RCC 7860 (cell line): ENCODE measurements around the gene CCT6A.
"Not testable (repeated sequence)": the region's sequence is repeated elsewhere in the genome, so short reads cannot be mapped to it uniquely, and the experiment has no call there.

Experiments
- DNase-seq: peaks from one replicate; pipeline ENCODE4 v3.0.0-alpha.2; 2015; ENCODE audit warnings: low spot score
- FAIRE-seq: peaks from 2 replicates; lab custom pipeline; 2012; peaks lifted over from hg19 to GRCh38; lab: Jason Lieb, UNC

CCT6A gene

DNA sequence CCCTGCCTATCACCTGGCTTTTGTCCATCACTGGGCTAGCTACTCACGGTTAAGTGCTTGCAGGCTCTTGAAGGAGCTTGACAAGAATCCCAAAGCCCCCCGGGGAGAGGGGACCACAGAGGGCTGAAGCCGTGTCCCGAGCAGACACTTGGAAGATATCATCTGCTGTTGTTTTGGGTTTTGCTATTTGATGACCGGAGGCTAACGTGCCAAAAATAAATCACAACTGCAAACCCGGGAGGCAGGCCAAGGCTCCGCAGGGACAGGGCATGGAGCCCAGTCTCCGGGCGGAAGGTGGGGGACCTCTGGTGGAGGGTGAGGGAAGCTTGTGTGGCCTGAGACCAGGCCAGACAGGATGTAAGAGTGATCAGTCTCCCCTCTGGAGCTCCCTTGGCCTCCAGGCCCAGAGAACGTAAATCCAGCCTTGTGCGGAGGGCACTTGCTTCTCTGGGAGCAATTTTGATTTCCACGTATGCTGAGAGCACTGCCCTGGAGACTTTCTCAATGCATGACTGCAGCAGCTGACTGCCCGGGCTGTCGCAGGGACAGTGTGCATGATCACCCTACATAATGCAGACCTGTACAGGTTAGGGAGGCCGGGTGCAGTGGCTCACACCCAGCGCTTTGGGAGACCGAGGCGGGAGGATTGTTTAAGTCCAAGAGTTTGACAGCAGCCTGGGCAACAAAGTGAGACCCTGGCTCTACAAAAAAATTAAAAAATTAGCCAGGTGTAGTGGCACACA lies 41.4 kb downstream of the CCT6A start, which contains the start of gene PHKG1:
TSS of gene PHKG1 (minus strand) at position 164 of the 743 bp plus-strand sequence. CDS start 4,011 bp downstream, outside the sequence.
- FAIRE-seq (no peak), DNase-seq (peak; percentile 14)

DNA sequence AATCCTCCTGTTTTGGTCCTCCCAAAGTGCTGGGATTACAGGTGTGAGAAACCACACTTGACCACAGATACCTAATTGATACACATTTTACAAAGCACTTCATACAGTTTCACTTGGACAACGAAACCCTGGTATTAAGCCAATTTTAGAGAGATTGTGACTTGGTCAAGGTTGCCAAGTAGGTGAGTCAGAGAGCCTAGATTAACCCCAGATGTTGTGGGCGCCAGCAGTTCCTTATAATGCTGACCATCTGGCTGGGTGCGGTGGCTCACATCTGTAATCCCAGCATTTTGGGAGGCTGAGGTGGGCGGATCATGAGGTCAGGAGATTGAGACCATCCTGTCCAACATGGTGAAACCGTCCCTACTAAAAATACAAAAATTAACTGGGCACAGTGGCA lies 46.1 kb downstream of the CCT6A start:
- peak; percentile 10 for DNase-seq
- no peak for FAIRE-seq

- DNase-seq, FAIRE-seq: not testable (repeated sequence)
These were observed 46.8 kb downstream of the CCT6A start for GRCh38 chr7:56098187-56099008.

GRCh38 chr7:56099653-56100052 lies 48.1 kb downstream of the CCT6A start:
- DNase-seq (no peak), FAIRE-seq (no peak)

DNA sequence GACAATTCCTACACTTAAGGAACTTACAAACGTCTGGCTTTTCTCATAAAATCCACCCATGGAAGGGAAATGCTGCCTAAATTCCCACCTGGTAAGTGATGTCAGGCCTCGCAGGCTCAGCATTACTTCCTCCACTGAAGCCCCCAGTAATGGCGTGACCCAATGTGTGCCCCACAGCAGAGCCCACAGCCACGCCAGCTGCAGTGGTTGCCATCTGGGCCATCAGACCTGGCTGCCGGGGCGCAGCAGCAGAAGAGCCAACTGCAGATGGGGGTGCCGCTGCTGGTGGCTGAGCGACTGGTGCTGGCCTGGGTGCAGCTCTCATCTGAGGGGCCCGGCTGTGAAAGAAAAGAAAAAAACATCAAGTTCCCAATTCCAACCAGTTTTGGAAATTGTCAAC lies 52.6 kb downstream of the CCT6A start:
- FAIRE-seq, DNase-seq: not testable (repeated sequence)

- DNase-seq (peak; percentile 69), FAIRE-seq (no peak)
These were observed 53.9 kb downstream of the CCT6A start for GRCh38 chr7:56105508-56105907.

DNA sequence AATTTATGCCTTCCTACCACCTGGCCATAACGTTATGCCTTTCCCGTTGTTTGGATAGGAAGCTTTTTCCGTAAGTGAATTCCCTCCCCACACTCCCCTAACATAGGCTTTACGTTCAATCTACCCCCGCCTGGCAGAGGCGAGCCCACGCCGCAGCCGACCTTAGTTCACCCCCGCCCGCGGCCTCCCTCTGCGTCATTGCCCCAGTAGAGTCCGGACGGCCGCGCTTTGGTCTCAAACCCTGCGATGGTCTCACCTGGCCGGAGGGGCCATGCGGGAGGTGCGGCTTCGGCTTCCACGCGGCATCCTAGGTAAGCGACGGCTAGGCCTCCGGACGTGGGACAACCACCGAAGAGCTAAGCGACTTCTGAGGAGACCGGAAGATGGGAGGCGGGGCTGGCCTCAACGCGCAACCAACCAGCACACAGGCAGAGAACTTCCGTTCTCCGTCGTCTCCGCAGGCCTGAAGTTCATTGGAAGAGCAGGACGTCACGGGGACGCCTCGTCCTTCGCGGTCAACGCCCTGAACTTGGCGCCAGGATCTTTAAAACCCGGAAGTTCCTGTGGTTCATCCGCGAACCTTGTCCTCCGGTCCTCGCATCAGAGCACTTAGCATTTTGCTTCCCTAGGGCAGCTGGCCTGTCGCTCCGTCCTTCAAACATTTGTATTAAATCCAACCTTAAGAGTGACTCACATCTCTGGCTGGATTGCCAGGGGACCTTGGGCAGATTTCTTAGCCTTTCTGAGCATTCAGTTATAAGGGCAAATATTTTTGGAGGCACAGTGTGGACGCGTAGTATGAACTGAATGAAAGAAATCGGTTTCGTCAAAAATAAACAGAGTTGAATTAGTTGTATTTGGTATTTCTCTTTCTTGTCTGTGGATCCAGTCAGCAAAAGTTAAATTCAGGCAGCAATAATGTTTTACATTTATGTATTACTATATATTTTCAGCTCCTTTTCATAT lies 54.8 kb downstream of the CCT6A start, which contains the start of gene CHCHD2:
TSS of gene CHCHD2 (minus strand) at position 369 of the 966 bp plus-strand sequence. CDS start at position 306, 63 bp downstream.
- peak; percentile 90 for FAIRE-seq

DNA sequence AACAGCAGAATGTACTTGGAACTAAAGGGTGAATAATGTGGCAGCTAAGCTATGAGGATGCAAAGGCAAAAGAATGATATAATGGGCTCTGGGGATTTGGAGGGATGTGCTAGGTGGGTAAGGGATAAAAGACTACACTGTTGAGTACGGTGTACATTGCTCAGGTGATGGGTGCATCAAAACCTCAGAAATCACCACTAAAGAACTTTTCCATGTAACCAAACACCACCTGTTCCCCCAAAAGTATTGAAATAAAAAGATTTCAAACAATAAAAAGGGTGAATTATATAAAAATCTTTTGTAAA lies 56.3 kb downstream of the CCT6A start:
- DNase-seq (no peak), FAIRE-seq (no peak)

More for the DNA sequence above, 54.8 kb downstream of the CCT6A start, which contains the start of gene CHCHD2:
- DNase-seq, result peak; percentile 99

GRCh38 chr7:56110611-56111010 lies 59.0 kb downstream of the CCT6A start:
- DNase-seq (no peak), FAIRE-seq (no peak)

GRCh38 chr7:56112244-56112643 lies 60.7 kb downstream of the CCT6A start:
- not testable (repeated sequence) for FAIRE-seq, DNase-seq
